22Rv1 (cell line): ENCODE measurements around the gene CACNA1A.

Experiments
- H3K27ac ChIP-seq: fragments of 450-650 bp; 2 replicates; pipeline ENCODE4 v1.5.1; 2017
- ZFX ChIP-seq: fragments of 450-650 bp; IDR thresholded peaks from 2 replicates; pipeline ENCODE4 v1.6.1; 2017; ENCODE audit warnings: antibody characterized with exemption, borderline replicate concordance
- TF ChIP-seq, protein P1 (sequence below): fragments of 450-650 bp; IDR thresholded peaks from 2 replicates; pipeline ENCODE4 v1.5.1; 2017; ENCODE audit warnings: mild to moderate bottlenecking

CACNA1A gene

DNA sequence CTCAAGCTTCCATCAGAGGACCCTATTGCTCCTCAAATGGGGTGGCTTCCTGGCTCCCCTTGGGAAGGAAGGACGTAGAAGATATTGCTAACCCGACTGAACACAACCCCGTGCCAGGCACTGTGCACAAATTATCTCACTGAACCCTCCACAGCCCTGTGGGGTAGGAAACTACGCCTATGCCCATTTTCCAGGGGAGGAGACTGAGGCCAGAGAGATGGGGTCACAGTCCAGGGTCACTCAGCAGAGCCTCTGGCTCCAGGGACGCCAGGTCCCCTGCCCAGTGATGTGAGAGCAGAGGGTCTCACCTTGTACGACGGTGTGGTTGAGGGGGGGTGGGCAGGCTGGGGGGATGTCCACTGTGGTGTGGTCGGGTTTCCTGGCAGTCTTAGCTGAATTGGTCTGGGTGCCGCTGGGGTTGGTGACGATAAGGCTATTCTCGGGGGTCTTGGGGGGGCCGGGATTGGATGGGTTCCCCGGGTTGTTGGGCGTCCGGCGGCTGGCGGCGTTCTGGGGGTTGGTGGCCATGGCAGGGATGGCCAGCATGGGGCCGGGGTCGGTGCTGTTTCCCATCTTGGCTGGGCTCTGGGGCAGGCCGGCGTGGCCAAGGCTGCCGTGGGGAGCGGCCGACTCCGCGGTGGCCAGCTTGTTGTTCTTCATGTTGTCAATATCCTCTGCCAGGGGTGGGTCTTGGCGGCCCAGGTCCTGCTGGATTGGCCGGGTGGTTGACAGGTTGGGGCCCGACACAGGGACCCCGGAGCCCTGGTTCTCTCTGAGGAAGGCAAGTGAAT lies 219.9 kb downstream of the CACNA1A start:
- no peak for TF ChIP-seq ZFX
- TF ChIP-seq, protein P1, sequence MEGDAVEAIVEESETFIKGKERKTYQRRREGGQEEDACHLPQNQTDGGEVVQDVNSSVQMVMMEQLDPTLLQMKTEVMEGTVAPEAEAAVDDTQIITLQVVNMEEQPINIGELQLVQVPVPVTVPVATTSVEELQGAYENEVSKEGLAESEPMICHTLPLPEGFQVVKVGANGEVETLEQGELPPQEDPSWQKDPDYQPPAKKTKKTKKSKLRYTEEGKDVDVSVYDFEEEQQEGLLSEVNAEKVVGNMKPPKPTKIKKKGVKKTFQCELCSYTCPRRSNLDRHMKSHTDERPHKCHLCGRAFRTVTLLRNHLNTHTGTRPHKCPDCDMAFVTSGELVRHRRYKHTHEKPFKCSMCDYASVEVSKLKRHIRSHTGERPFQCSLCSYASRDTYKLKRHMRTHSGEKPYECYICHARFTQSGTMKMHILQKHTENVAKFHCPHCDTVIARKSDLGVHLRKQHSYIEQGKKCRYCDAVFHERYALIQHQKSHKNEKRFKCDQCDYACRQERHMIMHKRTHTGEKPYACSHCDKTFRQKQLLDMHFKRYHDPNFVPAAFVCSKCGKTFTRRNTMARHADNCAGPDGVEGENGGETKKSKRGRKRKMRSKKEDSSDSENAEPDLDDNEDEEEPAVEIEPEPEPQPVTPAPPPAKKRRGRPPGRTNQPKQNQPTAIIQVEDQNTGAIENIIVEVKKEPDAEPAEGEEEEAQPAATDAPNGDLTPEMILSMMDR: no peak
- no peak overlapping the region for H3K27ac ChIP-seq

- no peak for TF ChIP-seq ZFX
- TF ChIP-seq, protein P1: no peak
- H3K27ac ChIP-seq: no peak overlapping the region
These were observed 221.1 kb downstream of the CACNA1A start for GRCh38 chr19:13284929-13285928.

DNA sequence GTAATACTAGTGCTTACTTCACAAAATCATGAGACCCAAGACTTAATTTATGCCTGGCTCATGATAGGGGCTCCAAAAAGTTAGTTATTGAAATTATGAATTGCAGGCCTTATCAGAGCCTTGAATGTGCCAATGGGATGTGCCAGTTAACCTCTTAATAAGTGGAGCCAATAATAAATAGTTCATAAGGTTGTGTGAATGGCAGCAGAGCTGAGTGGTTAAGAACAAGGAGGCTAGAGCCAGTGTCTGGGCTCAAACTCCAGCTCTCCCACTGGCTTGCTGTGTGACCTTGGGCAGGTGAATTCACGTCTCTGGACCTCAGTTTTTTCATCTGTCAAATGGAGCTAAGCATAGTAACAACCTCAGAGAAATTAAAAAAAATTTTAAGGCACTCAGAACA lies 222.4 kb downstream of the CACNA1A start:
- no peak overlapping the region for H3K27ac ChIP-seq
- TF ChIP-seq, protein P1: no peak
- TF ChIP-seq ZFX: no peak

DNA sequence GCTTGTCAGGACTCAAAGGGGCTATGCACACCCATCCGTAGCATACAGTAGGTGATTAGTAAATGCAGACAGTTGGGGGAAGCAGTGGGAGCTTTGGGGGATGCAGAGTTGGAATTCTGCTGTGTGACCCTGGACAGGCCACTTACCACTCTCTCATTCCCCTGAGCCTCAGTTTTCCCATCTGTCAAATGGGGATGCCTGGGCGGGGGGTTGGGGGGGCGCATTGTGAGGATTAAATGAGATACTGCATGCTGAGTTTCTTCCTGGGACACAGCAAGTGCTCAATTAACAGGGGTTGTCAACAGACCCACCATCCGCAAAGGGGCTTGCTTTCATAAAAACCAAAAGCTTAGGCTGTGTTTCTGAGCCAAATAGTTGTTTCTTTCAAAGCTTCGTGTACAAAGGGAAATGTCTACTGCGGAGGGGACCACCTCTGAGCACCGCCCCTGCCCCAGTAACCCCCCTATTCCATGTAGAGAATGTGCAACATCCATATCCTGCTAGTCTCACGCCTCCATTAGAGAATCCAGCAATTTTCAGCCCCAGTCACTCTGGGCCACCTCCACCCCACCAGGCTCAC lies 223.7 kb downstream of the CACNA1A start:
- H3K27ac ChIP-seq: no peak overlapping the region
- TF ChIP-seq, protein P1: no peak
- no peak for TF ChIP-seq ZFX

- TF ChIP-seq, protein P1: no peak
- no peak for TF ChIP-seq ZFX
- H3K27ac ChIP-seq: no peak overlapping the region
These were observed 224.6 kb downstream of the CACNA1A start for GRCh38 chr19:13281567-13282291.

DNA sequence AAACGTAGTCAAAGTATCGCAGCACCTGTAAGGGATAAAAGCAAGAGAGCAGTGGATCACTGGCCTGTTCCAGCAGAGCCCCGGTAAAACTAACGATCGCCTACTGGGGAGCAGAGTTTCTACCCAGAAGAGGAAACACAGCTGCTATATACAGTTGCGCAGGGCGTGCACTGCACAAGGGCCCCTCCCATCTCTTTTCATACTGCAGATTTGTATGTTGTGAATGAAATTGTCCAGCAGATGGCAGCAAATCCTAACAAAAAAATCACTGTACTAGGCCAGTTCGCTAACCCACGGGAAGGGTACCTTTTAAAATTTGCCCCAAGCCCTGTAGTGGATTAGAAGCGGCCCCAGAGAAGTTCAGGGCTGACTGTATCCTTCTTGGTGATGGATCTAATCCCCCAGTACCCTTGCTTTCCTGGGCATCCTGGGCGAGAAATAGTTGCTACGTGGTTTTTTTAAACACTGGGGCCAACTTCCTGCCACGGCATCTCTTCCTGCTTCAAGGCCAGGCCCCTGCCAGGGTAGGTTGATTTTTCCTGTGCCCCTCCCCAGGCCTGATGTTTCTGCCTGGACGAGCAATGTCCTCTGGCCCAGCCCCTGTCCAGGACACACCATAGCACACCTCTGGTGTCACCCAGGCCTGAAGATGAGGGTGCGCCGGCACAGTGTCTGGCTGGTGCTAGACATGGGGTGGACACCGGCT lies 229.0 kb downstream of the CACNA1A start:
- H3K27ac ChIP-seq: no peak overlapping the region
- no peak for TF ChIP-seq ZFX
- TF ChIP-seq, protein P1: peak; percentile 25; the same call in 1 of the 2 replicates
